ENCODE results near the gene ADAMTSL2.

Gene ADAMTSL2

GRCh38 chr9:133608889-133609288, 74.4 kb downstream of the ADAMTSL2 start:
- TF ChIP-seq CTCF (IDR thresholded peaks at IDR 0.05; ENCODE audit: borderline replicate concordance, control extremely low read depth, extremely low read depth, insufficient read depth, missing control alignments) = no peak
- in situ Hi-C loops (cut with MboI; ENCODE audit: low sequenced_read_pairs, unreplicated experiment) = no loop called here
- no peak for DNase-seq (ENCODE audit: low spot score)

DNA sequence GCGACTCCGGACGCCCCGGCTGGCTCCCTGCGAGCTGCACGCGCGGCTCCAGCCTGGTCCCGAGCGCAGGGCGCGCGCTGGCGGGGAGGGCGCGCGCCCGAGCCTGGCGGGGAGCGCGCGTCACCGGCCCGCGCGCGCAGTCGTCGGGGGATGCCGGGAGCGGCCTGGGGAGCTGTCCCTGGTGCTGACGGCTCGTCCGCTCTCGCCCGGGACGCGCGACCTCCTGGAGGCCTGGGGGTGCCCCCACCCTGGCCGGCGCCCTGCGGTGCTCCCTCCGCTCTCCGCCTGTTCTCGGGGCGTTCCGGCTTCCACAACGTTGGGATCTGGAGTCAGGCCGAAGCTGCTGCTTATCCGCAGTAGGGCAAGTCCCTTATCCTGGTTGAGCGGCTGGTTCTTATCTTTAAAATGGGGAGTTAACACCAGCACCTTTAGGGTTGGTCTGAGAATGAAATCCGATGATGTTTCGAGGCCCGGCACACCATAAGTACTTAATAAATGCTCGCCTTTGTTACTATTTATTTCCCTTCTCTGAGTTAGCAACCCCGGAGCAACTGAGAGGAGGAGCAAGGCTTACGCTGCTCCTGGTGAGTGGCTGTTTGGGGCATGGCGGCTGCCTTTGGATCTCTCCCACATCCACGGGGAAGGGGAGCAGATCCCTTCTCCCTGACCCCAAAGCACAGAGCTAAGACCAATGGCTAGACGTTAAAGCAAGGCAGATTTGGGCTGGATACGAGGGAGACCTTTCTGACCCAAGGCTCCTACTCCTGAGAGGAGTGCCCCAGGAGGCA, 75.0 kb downstream of the ADAMTSL2 start, which contains the start of gene FAM163B:
TSS of gene FAM163B (minus strand) at position 79 of the 788 bp plus-strand sequence. CDS start 29,166 bp downstream, outside the sequence.
- DNase-seq (ENCODE audit: low spot score) = no peak
- no peak for TF ChIP-seq CTCF (IDR thresholded peaks at IDR 0.05; ENCODE audit: borderline replicate concordance, control extremely low read depth, extremely low read depth, insufficient read depth, missing control alignments)

GRCh38 chr9:133610845-133611244, 76.3 kb downstream of the ADAMTSL2 start:
- no peak for TF ChIP-seq CTCF (IDR thresholded peaks at IDR 0.05; ENCODE audit: borderline replicate concordance, control extremely low read depth, extremely low read depth, insufficient read depth, missing control alignments)
- in situ Hi-C loops (cut with MboI; ENCODE audit: low sequenced_read_pairs, unreplicated experiment) = no loop called here
- DNase-seq (ENCODE audit: low spot score) = no peak

More for the DNA sequence above, 75.0 kb downstream of the ADAMTSL2 start, which contains the start of gene FAM163B:
- in situ Hi-C loops (cut with MboI; ENCODE audit: low sequenced_read_pairs, unreplicated experiment) = no loop called here

DNA sequence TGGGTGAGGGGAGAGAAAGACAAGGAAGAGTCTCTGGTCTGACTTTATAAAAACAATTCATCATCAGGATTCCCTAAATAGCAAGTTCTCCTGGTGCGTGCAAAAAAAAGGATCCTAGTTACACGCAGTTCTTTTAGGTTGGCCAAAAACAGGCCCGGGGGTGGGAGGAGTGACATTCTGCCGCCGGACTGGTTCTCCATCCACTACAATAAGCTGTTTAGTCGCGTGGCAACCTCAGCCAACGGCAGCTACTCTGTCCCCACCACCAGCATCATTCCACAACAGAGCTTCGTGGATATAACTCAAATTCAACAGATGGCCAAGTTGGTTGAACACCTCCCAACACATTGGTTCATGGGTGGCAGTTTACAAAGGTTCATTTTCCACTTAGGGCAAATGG, 77.5 kb downstream of the ADAMTSL2 start:
- no peak for DNase-seq (ENCODE audit: low spot score)
- in situ Hi-C loops (cut with MboI; ENCODE audit: low sequenced_read_pairs, unreplicated experiment) = no loop called here
- TF ChIP-seq CTCF (IDR thresholded peaks at IDR 0.05; ENCODE audit: borderline replicate concordance, control extremely low read depth, extremely low read depth, insufficient read depth, missing control alignments) = no peak

- in situ Hi-C loops (cut with MboI; ENCODE audit: low sequenced_read_pairs, unreplicated experiment) = no loop called here
- no peak for TF ChIP-seq CTCF (IDR thresholded peaks at IDR 0.05; ENCODE audit: borderline replicate concordance, control extremely low read depth, extremely low read depth, insufficient read depth, missing control alignments)
- DNase-seq (ENCODE audit: low spot score) = no peak
These were observed 78.3 kb downstream of the ADAMTSL2 start for GRCh38 chr9:133612816-133613215.

GRCh38 chr9:133613432-133613831, 78.9 kb downstream of the ADAMTSL2 start:
- no peak for TF ChIP-seq CTCF (IDR thresholded peaks at IDR 0.05; ENCODE audit: borderline replicate concordance, control extremely low read depth, extremely low read depth, insufficient read depth, missing control alignments)
- DNase-seq (ENCODE audit: low spot score) = no peak
- in situ Hi-C loops (cut with MboI; ENCODE audit: low sequenced_read_pairs, unreplicated experiment) = no loop called here
